Skeletal muscle tissue (tissue), 4 donors: ENCODE results near the gene ZFHX3. TPM values are rescaled to one million over a fixed set of nuclear protein-coding genes. Genes with fewer than 3 reads are reported as not detected.

ENCODE experiments used
- H3K27ac ChIP-seq: one replicate; pipeline ENCODE4 v1.7.0; 2013; ENCODE audit warnings: mild to moderate bottlenecking, low read depth, low read length, inconsistent platforms
- H3K27me3 ChIP-seq, 3 donors: one replicate each; pipeline ENCODE4 v1.7.0; 2013; ENCODE audit warnings: low read length in 3 of 3; ENCODE audit not compliant: control insufficient read depth in 3 of 3, insufficient read depth in 3 of 3
- H3K36me3 ChIP-seq, 3 donors: one replicate each; pipeline ENCODE4 v1.7.0; 2013; ENCODE audit warnings: low read length in 3 of 3; ENCODE audit not compliant: control insufficient read depth in 3 of 3, insufficient read depth in 3 of 3
- H3K4me1 ChIP-seq, 3 donors: one replicate each; pipeline ENCODE4 v1.7.0; 2013; ENCODE audit warnings: low read length in 3 of 3, mild to moderate bottlenecking in 3 of 3; ENCODE audit not compliant: control insufficient read depth in 3 of 3, insufficient read depth in 3 of 3
- H3K4me3 ChIP-seq, 3 donors: one replicate each; pipeline ENCODE4 v1.7.0; 2013; ENCODE audit warnings: low read length in 3 of 3
- H3K9ac ChIP-seq, 3 donors: one replicate each; pipeline ENCODE4 v1.7.0; 2013; ENCODE audit warnings: low read length in 3 of 3, mild to moderate bottlenecking in 3 of 3, moderate library complexity in 2 of 3, low read depth in 1 of 3
- H3K9me3 ChIP-seq, 3 donors: one replicate each; pipeline ENCODE4 v1.7.0; 2013; ENCODE audit warnings: low read length in 3 of 3; ENCODE audit not compliant: control insufficient read depth in 3 of 3
- total RNA-seq: library from RNA; depleted of rRNA; stranded (reverse); fragments of >200 nt; gene quantifications from one replicate; pipeline ENCODE4 v1.2.3, GENCODE V29; 2014
- donor health status: Osteomylitis.

ZFHX3 gene
- total RNA-seq, 1 donor from 2014 or later, result 8.9 TPM

DNA sequence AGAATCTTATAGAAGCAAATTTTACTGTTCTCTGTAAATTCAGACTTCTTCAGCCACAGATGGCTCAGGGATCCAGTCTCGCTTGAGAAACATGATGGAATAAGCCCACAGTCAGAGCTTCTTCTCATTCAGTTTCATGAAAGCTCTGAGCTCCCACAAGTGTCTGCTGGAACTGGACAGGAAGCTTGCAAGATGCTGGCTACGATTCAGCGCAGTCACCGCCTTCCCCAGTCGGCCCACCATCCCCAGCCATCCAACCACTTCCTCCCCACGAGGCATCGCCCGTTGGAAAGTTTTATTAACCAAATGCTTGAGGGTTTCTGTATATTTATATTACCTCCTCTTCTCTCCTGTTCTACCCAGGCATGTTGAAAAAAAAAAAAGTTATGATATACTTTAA is 171.7 kb downstream of the ZFHX3 start:
- peaks cover 0 to 4% (median 2%) of the 10 kb centered on the region in 3 donors for H3K36me3 ChIP-seq
- peaks cover 28 to 36% (median 30%) of the 10 kb centered on the region in 3 donors for H3K4me1 ChIP-seq
- H3K4me3 ChIP-seq, result no peak overlapping the region
- no peak overlapping the region for H3K9ac ChIP-seq
- H3K9me3 ChIP-seq, result no peaks in the 10 kb centered on the region
- H3K27me3 ChIP-seq, result no peaks in the 10 kb centered on the region
- peak overlapping the region; percentile 55 for H3K27ac ChIP-seq

DNA sequence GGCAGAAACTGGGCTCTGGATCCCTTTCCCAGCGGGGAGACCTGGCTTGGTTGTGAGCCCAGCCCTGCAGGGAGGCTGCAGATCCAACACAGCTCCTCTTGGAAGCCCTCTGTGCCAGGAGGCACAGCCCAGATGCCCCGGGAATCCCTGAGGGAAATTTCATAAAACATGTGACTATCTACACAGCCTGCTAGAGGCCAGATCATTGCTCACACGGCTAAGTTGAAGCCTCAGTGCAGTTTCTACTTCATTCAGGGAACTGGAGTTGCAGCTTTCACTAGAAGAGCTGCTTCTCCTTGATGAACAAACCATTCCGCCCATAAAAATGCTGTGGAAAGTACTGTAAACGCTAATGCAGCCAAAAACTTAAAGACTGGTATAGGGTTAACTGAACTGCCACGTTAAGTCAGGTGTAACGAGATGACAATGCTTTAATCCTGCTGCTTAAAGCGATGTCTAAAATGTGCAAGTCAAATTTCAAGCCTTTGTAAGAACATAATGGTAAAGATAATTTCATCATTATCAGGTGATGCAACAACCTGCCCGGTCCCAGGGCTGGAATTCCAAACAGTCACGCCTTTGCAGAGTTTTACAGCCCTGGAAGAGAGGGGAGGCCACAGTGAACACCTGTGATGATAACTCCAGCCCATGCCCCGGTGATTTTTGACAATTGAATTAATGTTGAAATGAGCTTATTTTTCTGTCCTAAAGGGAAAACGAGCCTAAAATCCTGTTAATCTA is 172.5 kb downstream of the ZFHX3 start:
- no peaks in the 10 kb centered on the region for H3K27me3 ChIP-seq
- H3K9ac ChIP-seq, result no peak overlapping the region
- no peaks in the 10 kb centered on the region for H3K9me3 ChIP-seq
- peaks cover 0 to 4% (median 2%) of the 10 kb centered on the region in 3 donors for H3K36me3 ChIP-seq
- peaks cover 28 to 36% (median 30%) of the 10 kb centered on the region in 3 donors for H3K4me1 ChIP-seq
- H3K27ac ChIP-seq, result peak overlapping the region; percentile 55
- H3K4me3 ChIP-seq, result no peak overlapping the region

DNA sequence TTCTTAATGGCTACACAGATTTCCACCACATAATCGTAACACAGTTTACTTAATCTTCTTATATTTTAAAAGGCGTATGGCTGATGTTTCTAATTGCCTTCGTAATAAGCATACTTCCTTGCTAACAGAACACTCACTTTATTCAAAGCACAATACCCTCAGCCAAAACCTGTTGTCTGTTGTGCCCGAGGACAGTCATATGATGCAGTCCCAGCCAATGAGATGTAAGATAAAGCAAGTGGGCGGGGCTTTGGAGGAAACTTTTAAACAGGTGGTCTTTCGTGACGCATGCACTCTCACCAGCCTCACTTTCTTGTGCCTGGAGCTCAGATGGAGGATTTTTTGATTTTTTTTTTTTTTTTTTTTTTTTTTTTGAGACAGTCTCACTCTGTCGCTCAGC is 174.1 kb downstream of the ZFHX3 start:
- Histone ChIP-seq H3K36me3 (peaks cover 0 to 4% (median 0%) of the 10 kb centered on the region in 3 donors), H3K9ac (no peak overlapping the region), H3K4me1 (peaks cover 25 to 34% (median 26%) of the 10 kb centered on the region in 3 donors), H3K27ac (no peak overlapping the region), H3K9me3 (no peaks in the 10 kb centered on the region), H3K4me3 (no peak overlapping the region), H3K27me3 (no peaks in the 10 kb centered on the region)

DNA sequence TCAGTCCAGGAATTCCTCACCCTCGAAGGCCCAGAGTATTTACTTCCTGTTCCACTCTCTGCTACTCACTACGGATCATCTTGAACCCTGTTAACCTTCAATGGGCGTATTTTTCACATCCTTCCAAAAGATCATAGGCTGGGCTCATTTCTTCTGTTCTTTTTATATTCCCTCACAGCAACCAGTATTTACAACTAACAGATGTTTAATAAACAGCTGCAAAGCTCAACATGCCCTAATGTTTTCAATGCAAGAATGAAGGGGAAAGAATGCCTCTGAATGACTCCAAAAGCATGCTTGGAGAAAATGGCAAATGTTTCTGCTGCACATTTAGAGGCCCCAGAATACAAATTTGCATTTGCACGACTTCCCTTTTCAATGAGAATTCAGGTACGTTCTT is 174.9 kb downstream of the ZFHX3 start:
- Histone ChIP-seq H3K27ac (no peak overlapping the region), H3K4me3 (no peak overlapping the region), H3K9ac (no peak overlapping the region), H3K4me1 (peaks cover 20 to 26% (median 26%) of the 10 kb centered on the region in 3 donors), H3K9me3 (no peaks in the 10 kb centered on the region), H3K36me3 (no peaks in the 10 kb centered on the region), H3K27me3 (no peaks in the 10 kb centered on the region)

DNA sequence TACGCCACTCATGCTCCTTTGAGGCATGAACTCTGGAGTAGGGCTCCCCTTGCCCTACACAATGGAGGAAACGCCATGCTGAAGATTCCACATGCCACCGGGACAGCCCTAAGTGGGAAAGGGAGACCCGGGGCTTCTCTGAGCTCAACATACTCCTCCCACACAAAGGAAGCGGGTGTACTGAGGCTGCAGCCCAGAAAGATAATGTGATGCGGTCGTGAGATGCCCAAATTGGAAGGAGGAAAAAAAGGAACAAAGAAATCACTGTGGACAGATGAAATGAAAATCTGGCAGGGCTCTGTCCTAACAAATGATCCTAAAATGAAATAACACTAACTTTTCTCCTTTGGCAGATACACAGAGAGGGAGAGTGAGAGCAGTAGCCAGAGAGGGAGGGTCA is 182.1 kb downstream of the ZFHX3 start:
- no peak overlapping the region for H3K9ac ChIP-seq
- H3K27ac ChIP-seq, result no peak overlapping the region
- peaks cover 0 to 2% (median 0%) of the 10 kb centered on the region in 3 donors for H3K36me3 ChIP-seq
- H3K4me3 ChIP-seq, result no peak overlapping the region
- H3K9me3 ChIP-seq, result no peaks in the 10 kb centered on the region
- H3K27me3 ChIP-seq, result no peaks in the 10 kb centered on the region
- H3K4me1 ChIP-seq, result peaks cover 0 to 7% (median 2%) of the 10 kb centered on the region in 3 donors

DNA sequence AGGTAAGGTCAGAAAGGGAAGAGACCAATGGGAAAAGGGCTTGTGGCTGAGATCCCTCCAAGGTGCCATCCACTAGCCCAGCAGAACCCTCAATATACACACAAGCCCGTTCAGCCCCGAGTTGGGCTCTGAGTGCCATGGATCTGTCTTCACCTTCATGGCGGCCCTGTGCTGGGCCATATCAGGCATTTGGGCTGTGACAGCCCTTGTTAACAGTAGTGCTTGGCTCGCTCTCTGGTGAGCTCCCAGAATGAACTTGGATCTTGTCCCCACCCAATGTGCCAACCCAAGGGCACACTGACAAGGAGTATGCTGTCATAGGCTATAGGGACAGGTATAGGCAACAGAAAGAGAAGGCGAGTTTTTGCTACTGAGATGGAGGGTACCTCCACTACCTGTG is 182.7 kb downstream of the ZFHX3 start:
- Histone ChIP-seq H3K4me3 (no peak overlapping the region), H3K9ac (no peak overlapping the region), H3K27me3 (no peaks in the 10 kb centered on the region), H3K9me3 (no peaks in the 10 kb centered on the region), H3K36me3 (peaks cover 0 to 2% (median 0%) of the 10 kb centered on the region in 3 donors), H3K27ac (no peak overlapping the region), H3K4me1 (peaks cover 0 to 11% (median 2%) of the 10 kb centered on the region in 3 donors)

DNA sequence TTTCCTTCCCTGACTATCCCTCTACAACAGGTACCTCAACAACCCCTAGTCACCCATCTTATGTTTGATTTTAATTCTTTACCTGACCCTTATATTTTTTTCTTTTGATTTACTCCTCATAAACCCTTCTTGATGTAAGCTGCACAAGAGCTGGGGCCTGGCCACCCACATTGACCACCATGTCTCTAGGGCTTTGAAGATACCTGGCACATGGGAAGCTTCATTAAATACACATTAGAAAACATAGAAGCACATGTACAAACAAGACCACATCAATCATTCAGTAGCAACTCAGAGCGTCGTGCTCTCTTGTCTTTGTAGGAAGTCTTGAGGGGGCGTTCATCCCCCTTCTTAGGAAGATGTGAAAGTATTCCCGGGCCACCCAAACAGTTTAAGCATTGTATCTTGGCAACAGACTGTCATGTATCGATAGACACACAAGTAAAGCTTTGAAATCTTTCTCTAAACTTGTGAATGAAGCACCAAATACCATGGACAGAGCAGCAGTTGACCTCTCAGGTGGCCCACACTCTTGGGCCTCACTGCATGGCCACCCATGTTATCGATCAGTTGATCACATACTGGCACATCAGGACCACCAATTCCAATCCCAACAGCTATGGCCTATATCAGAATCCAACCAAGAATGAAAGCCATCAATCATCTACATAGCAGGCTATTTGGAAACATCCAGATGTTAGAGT is 183.6 kb downstream of the ZFHX3 start:
- H3K27ac ChIP-seq, result no peak overlapping the region

DNA sequence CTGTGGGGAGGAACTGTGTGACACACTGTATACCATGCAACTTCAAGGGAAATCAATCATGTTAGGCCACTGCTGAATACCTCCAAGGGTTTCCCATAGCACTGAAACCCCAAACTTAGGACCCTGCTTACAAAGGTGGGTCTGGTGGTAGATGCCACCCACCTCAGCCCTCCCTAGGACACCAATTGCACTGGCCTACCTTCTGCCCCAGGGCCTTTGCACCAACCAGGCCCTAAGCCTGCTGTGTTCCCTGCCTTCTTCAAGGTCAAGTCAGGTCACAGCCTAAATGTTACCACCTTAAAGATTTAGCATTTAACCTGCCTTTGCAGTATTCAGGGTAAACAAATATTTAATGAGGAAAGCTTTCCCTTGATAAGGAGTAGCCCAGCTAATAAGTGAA is 185.8 kb downstream of the ZFHX3 start:
- Histone ChIP-seq H3K27ac (no peak overlapping the region), H3K9me3 (no peaks in the 10 kb centered on the region), H3K36me3 (peaks cover 0 to 2% (median 0%) of the 10 kb centered on the region in 3 donors), H3K4me1 (peaks cover 9 to 30% (median 16%) of the 10 kb centered on the region in 3 donors), H3K27me3 (no peaks in the 10 kb centered on the region), H3K4me3 (no peak overlapping the region), H3K9ac (no peak overlapping the region)

More for the DNA sequence above, 183.6 kb downstream of the ZFHX3 start:
- no peaks in the 10 kb centered on the region for H3K27me3 ChIP-seq
- H3K9ac ChIP-seq, result no peak overlapping the region
- H3K4me3 ChIP-seq, result no peak overlapping the region
- peaks cover 0 to 18% (median 2%) of the 10 kb centered on the region in 3 donors for H3K4me1 ChIP-seq
- H3K9me3 ChIP-seq, result no peaks in the 10 kb centered on the region
- peaks cover 0 to 2% (median 0%) of the 10 kb centered on the region in 3 donors for H3K36me3 ChIP-seq

DNA sequence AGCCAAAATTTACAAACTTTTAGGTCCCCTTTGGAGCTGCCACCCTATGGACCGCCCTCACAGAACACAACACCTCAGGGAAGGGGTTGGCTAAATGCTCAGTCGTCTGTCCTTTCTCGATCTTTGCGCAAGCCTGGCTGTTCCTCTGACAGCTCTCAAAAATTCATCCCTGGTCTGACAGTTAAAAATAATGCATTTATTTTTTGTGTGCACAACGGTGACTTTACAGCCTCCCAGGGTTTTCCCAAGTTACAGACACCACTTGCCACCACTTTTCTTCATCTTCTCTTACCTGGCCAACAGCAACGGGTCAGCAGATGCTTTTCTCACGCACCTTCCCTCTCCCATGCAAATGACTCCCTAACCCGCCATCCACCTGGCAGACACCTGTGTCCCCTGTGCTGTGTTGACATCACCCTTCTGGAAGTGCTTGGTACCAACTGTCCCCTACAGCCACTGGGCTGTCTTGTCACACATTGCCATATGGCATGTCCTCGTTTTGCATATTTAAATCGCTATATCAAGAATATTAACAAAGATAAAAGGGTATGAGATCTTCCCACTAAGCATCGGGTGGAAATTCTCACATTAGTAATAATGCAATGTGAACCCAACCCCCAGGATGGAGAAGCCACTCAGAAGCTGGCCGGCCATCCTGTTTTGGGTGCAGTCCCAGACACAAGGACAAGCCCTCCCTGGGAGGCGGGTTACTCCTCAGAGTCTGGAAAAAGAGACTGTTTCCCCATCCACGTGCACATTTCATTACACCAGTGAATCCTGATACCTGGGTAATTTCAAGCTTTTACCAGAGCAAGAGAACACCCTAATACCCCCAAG is 187.0 kb downstream of the ZFHX3 start:
- Histone ChIP-seq H3K27me3 (no peaks in the 10 kb centered on the region), H3K36me3 (peaks cover 0 to 2% (median 1%) of the 10 kb centered on the region in 3 donors), H3K9me3 (no peaks in the 10 kb centered on the region)

More for the DNA sequence above, 187.0 kb downstream of the ZFHX3 start:
- H3K4me3 ChIP-seq, result no peak overlapping the region
- H3K4me1 ChIP-seq, result peaks cover 9 to 30% (median 16%) of the 10 kb centered on the region in 3 donors
- H3K9ac ChIP-seq, result no peak overlapping the region
- no peak overlapping the region for H3K27ac ChIP-seq
